Natural killer cell (primary cell): ENCODE data around the gene RBM20. TPM values are rescaled to one million over a fixed set of nuclear protein-coding genes. Genes with fewer than 3 reads are reported as not detected.
A peak's percentile ranks its signal among the peaks of the same experiment; 100 is the strongest.

ENCODE experiments used
- ATAC-seq, 3 donors: fragments of 150-1000 bp in 2 of 3; fragments of 200-7000 bp in 1 of 3; cut with Tn5 transposase; 1 replicate in 1 of 3; 2 replicates in 2 of 3; pipeline ENCODE4 v1.10.0; 2021; ENCODE audit warnings: mild to moderate bottlenecking in 2 of 3, moderate library complexity in 2 of 3
- DNase-seq, 2 donors: peaks; one replicate each; pipeline versions ENCODE4 v3.0.0 to v3.0.0-alpha.2; 2013 to 2021; ENCODE audit warnings: mixed read lengths in 1 of 2
- H3K27ac ChIP-seq: one replicate; pipeline ENCODE4 v1.5.1; 2013; ENCODE audit warnings: mild to moderate bottlenecking, low read length
- H3K27me3 ChIP-seq: one replicate; pipeline ENCODE4 v1.6.1; 2013; ENCODE audit warnings: low read length; ENCODE audit not compliant: control insufficient read depth, insufficient read depth
- H3K36me3 ChIP-seq: one replicate; pipeline ENCODE4 v1.6.1; 2013; ENCODE audit warnings: low read length; ENCODE audit not compliant: control insufficient read depth, insufficient read depth
- H3K4me1 ChIP-seq: one replicate; pipeline ENCODE4 v1.6.1; 2013; ENCODE audit warnings: low read length; ENCODE audit not compliant: control insufficient read depth, insufficient read depth
- H3K4me3 ChIP-seq: one replicate; pipeline ENCODE4 v1.5.1; 2013; ENCODE audit warnings: low read length
- H3K9me3 ChIP-seq: one replicate; pipeline ENCODE4 v1.6.1; 2013; ENCODE audit warnings: low read length; ENCODE audit not compliant: control insufficient read depth, insufficient read depth
- H3K27ac Mint-ChIP-seq, 2 donors: one replicate each; pipeline ENCODE4 v1.8.0; 2022; ENCODE audit warnings: mild to moderate bottlenecking in 2 of 2, mixed read lengths in 2 of 2, moderate library complexity in 1 of 2
- H3K27me3 Mint-ChIP-seq, 2 donors: one replicate each; pipeline ENCODE4 v1.8.0; 2022; ENCODE audit warnings: low read depth in 2 of 2, mixed read lengths in 2 of 2
- H3K36me3 Mint-ChIP-seq: one replicate; pipeline ENCODE4 v1.8.0; 2022; ENCODE audit warnings: mixed read lengths
- H3K4me1 Mint-ChIP-seq, 2 donors: one replicate each; pipeline ENCODE4 v1.8.0; 2022; ENCODE audit warnings: mixed read lengths in 2 of 2
- H3K4me3 Mint-ChIP-seq: one replicate; pipeline ENCODE4 v1.8.0; 2022; ENCODE audit warnings: mild to moderate bottlenecking, moderate library complexity, mixed read lengths
- H3K9me3 Mint-ChIP-seq, 2 donors: one replicate each; pipeline ENCODE4 v1.8.0; 2022; ENCODE audit warnings: mixed read lengths in 2 of 2
- CTCF ChIP-seq: fragments of 200-600 bp; IDR thresholded peaks from one replicate; pipeline ENCODE4 v1.8.0; 2022; ENCODE audit warnings: antibody characterized with exemption
- WGBS: methylation state at CpG from one replicate; pipeline ENCODE4 v1.1.7; 2013; ENCODE audit warnings: missing lambda C conversion rate; ENCODE audit not compliant: insufficient coverage; 5-methylcytosine and 5-hydroxymethylcytosine counted together
- intact Hi-C: fragments of 100-400 bp; cut with micrococcal nuclease; formaldehyde crosslinking; loops from one replicate; pipeline ENCODE4 v1.14.2; 2022
- total RNA-seq, 4 donors: library from RNA; stranded (reverse); fragments of 120-200 nt in 1 of 4; gene quantifications; one replicate each; pipeline versions ENCODE4 v1.2.3 to v1.2.4, GENCODE V29; 2013 to 2022

Gene RBM20
- total RNA-seq, 3 donors from 2014 or later (not counting 1 experiment from before 2014, with no cell fraction given), result 0.35 TPM; not detected in 2

GRCh38 chr10:110794808-110795207 lies 150.7 kb downstream of the RBM20 start:
- Histone ChIP-seq H3K4me3 (no peak overlapping the region), H3K4me1 (no peaks in the 10 kb centered on the region), H3K36me3 (no peaks in the 10 kb centered on the region), H3K27me3 (no peaks in the 10 kb centered on the region), H3K27ac (no peak overlapping the region), H3K9me3 (no peaks in the 10 kb centered on the region)
- 92% methylated on average over 4 of the region's 4 CpGs for WGBS
- no peak overlapping the region for H3K4me3 Mint-ChIP-seq
- H3K27ac Mint-ChIP-seq, result no peak overlapping the region
- ATAC-seq (no peak), DNase-seq (no peak)
- intact Hi-C loops, result no loop called here
- H3K9me3 Mint-ChIP-seq, result no peaks in the 10 kb centered on the region
- H3K36me3 Mint-ChIP-seq, result no peaks in the 10 kb centered on the region
- H3K4me1 Mint-ChIP-seq, result no peaks in the 10 kb centered on the region
- H3K27me3 Mint-ChIP-seq, result peaks cover 0 to 5% of the 10 kb centered on the region in 2 donors
- no peak for TF ChIP-seq CTCF

GRCh38 chr10:110797416-110797815 lies 153.3 kb downstream of the RBM20 start:
- no peaks in the 10 kb centered on the region for H3K4me1 ChIP-seq
- no peak for TF ChIP-seq CTCF
- H3K36me3 Mint-ChIP-seq, result no peaks in the 10 kb centered on the region
- H3K27me3 ChIP-seq, result no peaks in the 10 kb centered on the region
- H3K9me3 ChIP-seq, result no peaks in the 10 kb centered on the region
- ATAC-seq (no peak), DNase-seq (no peak)
- no peaks in the 10 kb centered on the region for H3K36me3 ChIP-seq
- no peaks in the 10 kb centered on the region for H3K9me3 Mint-ChIP-seq
- no peak overlapping the region for H3K4me3 Mint-ChIP-seq
- peaks cover 8 to 9% of the 10 kb centered on the region in 2 donors for H3K27me3 Mint-ChIP-seq
- H3K4me1 Mint-ChIP-seq, result peaks cover 2% of the 10 kb centered on the region in 2 donors
- intact Hi-C loops, result no loop called here
- no peak overlapping the region for H3K27ac Mint-ChIP-seq
- WGBS, result 90% methylated on average over 10 of the region's 10 CpGs
- H3K4me3 ChIP-seq, result no peak overlapping the region
- H3K27ac ChIP-seq, result no peak overlapping the region

- Histone ChIP-seq H3K36me3 (no peaks in the 10 kb centered on the region), H3K4me3 (no peak overlapping the region), H3K27me3 (no peaks in the 10 kb centered on the region), H3K27ac (no peak overlapping the region), H3K4me1 (no peaks in the 10 kb centered on the region), H3K9me3 (no peaks in the 10 kb centered on the region)
- 95% methylated on average over 2 of the region's 2 CpGs for WGBS
- no peak overlapping the region for H3K4me3 Mint-ChIP-seq
- DNase-seq (no peak), ATAC-seq (no peak)
- intact Hi-C loops, result no loop called here
- H3K27me3 Mint-ChIP-seq, result peaks cover 9% of the 10 kb centered on the region in 2 donors
- H3K4me1 Mint-ChIP-seq, result peaks cover 4 to 5% of the 10 kb centered on the region in 2 donors
- no peaks in the 10 kb centered on the region for H3K9me3 Mint-ChIP-seq
- TF ChIP-seq CTCF, result no peak
- H3K36me3 Mint-ChIP-seq, result no peaks in the 10 kb centered on the region
- no peak overlapping the region for H3K27ac Mint-ChIP-seq
Measured at GRCh38 chr10:110798340-110798739, 154.2 kb downstream of the RBM20 start.

- H3K27me3 Mint-ChIP-seq, result peaks cover 9 to 11% of the 10 kb centered on the region in 2 donors
- H3K4me1 Mint-ChIP-seq, result peaks cover 14 to 15% of the 10 kb centered on the region in 2 donors
- WGBS, result 100% methylated on average over 1 of the region's 1 CpG
Measured at GRCh38 chr10:110802090-110802489, 158.0 kb downstream of the RBM20 start.

More at GRCh38 chr10:110802090-110802489, 158.0 kb downstream of the RBM20 start:
- H3K4me3 ChIP-seq, result no peak overlapping the region
- H3K27me3 ChIP-seq, result no peaks in the 10 kb centered on the region
- intact Hi-C loops, result no loop called here
- no peaks in the 10 kb centered on the region for H3K36me3 ChIP-seq
- H3K27ac Mint-ChIP-seq, result no peak overlapping the region
- peak overlapping the region; percentile 11 for H3K27ac ChIP-seq
- ATAC-seq (no peak), DNase-seq (no peak)
- H3K4me1 ChIP-seq, result peaks cover 10% of the 10 kb centered on the region
- no peaks in the 10 kb centered on the region for H3K36me3 Mint-ChIP-seq
- no peak overlapping the region for H3K4me3 Mint-ChIP-seq
- H3K9me3 ChIP-seq, result no peaks in the 10 kb centered on the region
- no peak for TF ChIP-seq CTCF
- no peaks in the 10 kb centered on the region for H3K9me3 Mint-ChIP-seq
